Measurements from ENCODE around the gene TCTN1. TPM values are rescaled to one million over a fixed set of nuclear protein-coding genes. Genes with fewer than 3 reads are reported as not detected.

The TCTN1 gene
- total and polyA plus RNA-seq, 2 of the 13 experiments (the other 11 are each of a cell fraction or from before 2014, with no cell fraction given): 13.6 to 16.0 TPM

DNA sequence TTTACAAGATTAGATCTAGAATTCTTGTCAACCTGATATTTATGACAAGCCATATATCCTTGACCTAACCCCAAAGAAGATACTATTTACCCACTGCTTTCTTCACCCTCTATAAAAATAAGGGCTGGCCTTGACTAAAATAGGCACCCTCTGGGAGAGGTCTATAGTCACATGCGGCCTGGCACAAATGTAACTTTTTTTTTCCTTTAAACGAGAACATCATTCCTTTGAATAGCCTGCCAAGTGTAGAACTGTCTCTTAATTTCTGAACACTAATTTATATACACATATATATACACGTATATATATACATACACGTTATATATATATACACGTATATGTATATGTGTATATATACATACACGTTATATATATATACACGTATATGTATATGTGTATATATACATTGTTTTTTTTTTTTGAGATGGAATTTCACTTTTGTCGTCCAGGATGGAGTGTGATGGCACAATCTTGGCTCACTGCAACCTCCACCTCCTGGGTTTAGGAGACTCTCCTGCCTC lies 49.4 kb upstream of the TCTN1 start:
- no peak overlapping the region for H3K4me3 ChIP-seq (replicated peaks in 1 of 3; ENCODE audit: insufficient read depth in 1 of 3, low read depth in 2 of 3, low read length in 3 of 3)
- no TSS peak for BruUV-seq (replicated peaks)
- H3K9ac ChIP-seq (ENCODE audit: insufficient read depth, low read depth, low read length): no peak overlapping the region
- no peak overlapping the region for H3K4me2 ChIP-seq (ENCODE audit: low read depth, low read length)
- peaks cover 82% of the 10 kb centered on the region for H3K4me1 ChIP-seq (ENCODE audit: insufficient read depth, low read length)
- no peak for DNase-seq (ENCODE audit: low spot score)
- no peak overlapping the region for H2AFZ ChIP-seq (ENCODE audit: low read length)
- ChIA-PET POLR2A (no interaction called here), CTCF (ENCODE audit: low intra/inter-chr PET ratio, low total read pairs) (no interaction called here)
- no peaks in the 10 kb centered on the region for H3K36me3 ChIP-seq (replicated peaks in 1 of 2; ENCODE audit: control insufficient read depth in 1 of 2, insufficient read depth in 2 of 2, low read length in 2 of 2)
- intact Hi-C loops (cut with micrococcal nuclease; ENCODE audit: unreplicated experiment) (no loop called here), in situ Hi-C loops (cut with HindIII; ENCODE audit: extremely low pct_ligation_motif_present, low pct_unique_long_range_greater_than_20kb) (no loop called here)
- no peaks in the 10 kb centered on the region for H3K27me3 ChIP-seq (ENCODE audit: control insufficient read depth in 1 of 2, insufficient read depth in 2 of 2, low read length in 2 of 2)
- FAIRE-seq: no peak
- WGBS (ENCODE audit: low lambda C conversion rate): 94% methylated on average over 8 of the region's 8 CpGs
- no peaks in the 10 kb centered on the region for H3K9me3 ChIP-seq (ENCODE audit: low read length)
- no peak overlapping the region for H3K27ac ChIP-seq (ENCODE audit: extremely low read length, insufficient read depth, low read length)
- peaks cover 5% of the 10 kb centered on the region; the same call in 1 of the 2 replicates for H4K20me1 ChIP-seq (ENCODE audit: insufficient read depth, low read length)
- H3K79me2 ChIP-seq (ENCODE audit: insufficient read depth, low read length): peaks cover 85% of the 10 kb centered on the region
- ATAC-seq: no peak
- no peak for TF ChIP-seq WIZ (CRISPR knock-in tag; IDR thresholded peaks at IDR 0.05)
- no peak for TF ChIP-seq ZNF512 (CRISPR knock-in tag; IDR thresholded peaks at IDR 0.05)
- TF ChIP-seq, protein P1, sequence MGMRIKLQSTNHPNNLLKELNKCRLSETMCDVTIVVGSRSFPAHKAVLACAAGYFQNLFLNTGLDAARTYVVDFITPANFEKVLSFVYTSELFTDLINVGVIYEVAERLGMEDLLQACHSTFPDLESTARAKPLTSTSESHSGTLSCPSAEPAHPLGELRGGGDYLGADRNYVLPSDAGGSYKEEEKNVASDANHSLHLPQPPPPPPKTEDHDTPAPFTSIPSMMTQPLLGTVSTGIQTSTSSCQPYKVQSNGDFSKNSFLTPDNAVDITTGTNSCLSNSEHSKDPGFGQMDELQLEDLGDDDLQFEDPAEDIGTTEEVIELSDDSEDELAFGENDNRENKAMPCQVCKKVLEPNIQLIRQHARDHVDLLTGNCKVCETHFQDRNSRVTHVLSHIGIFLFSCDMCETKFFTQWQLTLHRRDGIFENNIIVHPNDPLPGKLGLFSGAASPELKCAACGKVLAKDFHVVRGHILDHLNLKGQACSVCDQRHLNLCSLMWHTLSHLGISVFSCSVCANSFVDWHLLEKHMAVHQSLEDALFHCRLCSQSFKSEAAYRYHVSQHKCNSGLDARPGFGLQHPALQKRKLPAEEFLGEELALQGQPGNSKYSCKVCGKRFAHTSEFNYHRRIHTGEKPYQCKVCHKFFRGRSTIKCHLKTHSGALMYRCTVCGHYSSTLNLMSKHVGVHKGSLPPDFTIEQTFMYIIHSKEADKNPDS (CRISPR knock-in tag; IDR thresholded peaks at IDR 0.05): no peak
- TF ChIP-seq SKI (IDR thresholded peaks at IDR 0.05; ENCODE audit: partially characterized antibody): no peak
- TF ChIP-seq TGIF2 (CRISPR knock-in tag; IDR thresholded peaks at IDR 0.05): no peak
- TF ChIP-seq SMC3 (IDR thresholded peaks at IDR 0.05; ENCODE audit: low read length): no peak
- no peak for TF ChIP-seq ZNF124 (CRISPR knock-in tag; IDR thresholded peaks at IDR 0.05)
- no peak for TF ChIP-seq SOX13 (IDR thresholded peaks at IDR 0.05)
- no peak for TF ChIP-seq SOX13 (CRISPR knock-in tag; conservative IDR thresholded peaks at IDR 0.05 in 1 of 2, IDR thresholded peaks at IDR 0.05 in 1 of 2)
- no peak for TF ChIP-seq PCBP2 (optimal IDR thresholded peaks at IDR 0.05; ENCODE audit: low read depth, low read length, poor library complexity, severe bottlenecking)
- TF ChIP-seq, protein P2, sequence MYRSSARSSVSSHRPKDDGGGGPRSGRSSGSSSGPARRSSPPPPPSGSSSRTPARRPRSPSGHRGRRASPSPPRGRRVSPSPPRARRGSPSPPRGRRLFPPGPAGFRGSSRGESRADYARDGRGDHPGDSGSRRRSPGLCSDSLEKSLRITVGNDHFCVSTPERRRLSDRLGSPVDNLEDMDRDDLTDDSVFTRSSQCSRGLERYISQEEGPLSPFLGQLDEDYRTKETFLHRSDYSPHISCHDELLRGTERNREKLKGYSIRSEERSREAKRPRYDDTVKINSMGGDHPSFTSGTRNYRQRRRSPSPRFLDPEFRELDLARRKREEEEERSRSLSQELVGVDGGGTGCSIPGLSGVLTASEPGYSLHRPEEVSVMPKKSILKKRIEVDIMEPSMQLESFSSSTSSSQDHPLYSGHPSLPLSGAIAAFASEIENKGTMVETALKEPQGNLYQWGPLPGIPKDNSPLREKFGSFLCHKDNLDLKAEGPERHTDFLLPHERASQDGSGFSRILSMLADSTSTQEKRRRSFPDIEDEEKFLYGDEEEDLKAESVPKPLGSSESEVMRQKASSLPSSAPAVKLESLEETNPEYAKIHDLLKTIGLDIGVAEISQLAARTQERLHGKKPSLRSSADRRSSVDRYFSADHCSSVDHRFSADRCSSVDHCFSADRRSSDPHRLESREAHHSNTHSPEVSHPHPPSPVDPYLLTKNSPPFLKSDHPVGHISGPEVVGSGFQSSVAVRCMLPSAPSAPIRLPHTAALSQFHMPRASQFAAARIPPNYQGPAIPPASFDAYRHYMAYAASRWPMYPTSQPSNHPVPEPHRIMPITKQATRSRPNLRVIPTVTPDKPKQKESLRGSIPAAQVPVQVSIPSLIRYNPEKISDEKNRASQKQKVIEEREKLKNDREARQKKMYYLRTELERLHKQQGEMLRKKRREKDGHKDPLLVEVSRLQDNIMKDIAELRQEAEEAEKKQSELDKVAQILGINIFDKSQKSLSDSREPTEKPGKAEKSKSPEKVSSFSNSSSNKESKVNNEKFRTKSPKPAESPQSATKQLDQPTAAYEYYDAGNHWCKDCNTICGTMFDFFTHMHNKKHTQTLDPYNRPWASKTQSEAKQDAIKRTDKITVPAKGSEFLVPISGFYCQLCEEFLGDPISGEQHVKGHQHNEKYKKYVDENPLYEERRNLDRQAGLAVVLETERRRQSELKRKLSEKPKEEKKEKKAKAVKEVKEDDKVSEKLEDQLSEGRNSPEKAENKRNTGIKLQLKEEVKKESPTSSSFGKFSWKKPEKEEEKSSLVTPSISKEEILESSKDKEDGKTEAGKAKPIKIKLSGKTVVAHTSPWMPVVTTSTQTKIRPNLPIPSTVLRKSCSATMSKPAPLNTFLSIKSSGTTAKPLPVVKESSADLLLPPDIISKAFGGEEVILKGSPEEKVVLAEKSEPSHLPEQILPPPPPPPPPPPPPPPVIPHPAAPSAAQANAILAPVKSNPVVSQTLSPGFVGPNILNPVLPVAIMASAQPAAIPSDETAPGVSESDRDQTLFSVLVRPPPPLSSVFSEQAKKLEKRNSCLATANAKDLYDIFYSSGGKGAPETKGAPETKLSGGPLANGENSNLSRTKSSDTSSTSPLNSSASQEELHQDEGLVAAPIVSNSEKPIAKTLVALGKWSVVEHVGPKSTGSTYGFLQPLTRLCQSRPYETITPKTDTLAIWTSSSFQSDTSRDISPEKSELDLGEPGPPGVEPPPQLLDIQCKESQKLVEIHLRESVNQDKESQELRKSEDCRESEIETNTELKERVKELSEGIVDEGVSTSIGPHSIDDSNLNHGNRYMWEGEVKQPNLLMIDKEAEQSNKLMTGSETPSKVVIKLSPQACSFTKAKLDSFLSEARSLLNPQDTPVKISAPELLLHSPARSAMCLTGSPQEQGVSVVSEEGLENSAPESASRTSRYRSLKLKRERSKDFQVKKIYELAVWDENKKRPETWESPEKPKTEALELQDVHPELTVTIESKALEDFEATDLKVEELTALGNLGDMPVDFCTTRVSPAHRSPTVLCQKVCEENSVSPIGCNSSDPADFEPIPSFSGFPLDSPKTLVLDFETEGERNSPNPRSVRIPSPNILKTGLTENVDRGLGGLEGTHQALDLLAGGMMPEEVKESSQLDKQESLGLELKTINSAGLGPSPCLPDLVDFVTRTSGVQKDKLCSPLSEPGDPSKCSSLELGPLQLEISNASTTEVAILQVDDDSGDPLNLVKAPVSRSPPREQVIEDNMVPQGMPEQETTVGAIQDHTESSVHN (CRISPR knock-in tag; IDR thresholded peaks at IDR 0.05): no peak
- no peak for TF ChIP-seq HCFC1 (IDR thresholded peaks at IDR 0.05; ENCODE audit: low read depth, low read length)
